SU-DHL-6 (cell line): ENCODE data around the gene ROBO2.

Experiments used
- CTCF ChIP-seq: fragments of 200-600 bp; sonication (generic); IDR thresholded peaks from one replicate; pipeline ENCODE4 v1.5.1; 2017; ENCODE audit warnings: antibody characterized with exemption, mild to moderate bottlenecking, low read length, moderate library complexity; ENCODE audit not compliant: insufficient read depth, poor library complexity, severe bottlenecking
- EZH2phosphoT487 ChIP-seq: fragments of 200-600 bp; sonication (generic), shearing (Covaris generic); conservative IDR thresholded peaks from 2 replicates; pipeline ENCODE4 v1.6.1; 2018; ENCODE audit warnings: mild to moderate bottlenecking, antibody characterized with exemption, low read length, moderate library complexity, mixed read lengths

GRCh38 chr3:77014226-77014625, 25.7 kb upstream of the ROBO2 start:
- TF ChIP-seq CTCF, result no peak
- TF ChIP-seq EZH2phosphoT487, result no peak
